HEK293T (cell line): ENCODE results near the gene LRPAP1.

Source experiments
- BHLHE40 ChIP-seq: fragments of 450-650 bp; IDR thresholded peaks from 2 replicates; pipeline ENCODE4 v1.6.1; 2016; ENCODE audit warnings: mild to moderate bottlenecking, moderate library complexity, borderline replicate concordance
- FOXM1 ChIP-seq: fragments of 450-650 bp; IDR thresholded peaks from 2 replicates; pipeline ENCODE4 v1.6.1; 2017; ENCODE audit warnings: mild to moderate bottlenecking, borderline replicate concordance
- L3MBTL2 ChIP-seq: fragments of 450-650 bp; conservative IDR thresholded peaks from 2 replicates; pipeline ENCODE4 v1.6.1; 2016; ENCODE audit warnings: mild to moderate bottlenecking
- ZNF384 ChIP-seq: fragments of 450-650 bp; IDR thresholded peaks from 2 replicates; pipeline ENCODE4 v1.6.1; 2016

DNA sequence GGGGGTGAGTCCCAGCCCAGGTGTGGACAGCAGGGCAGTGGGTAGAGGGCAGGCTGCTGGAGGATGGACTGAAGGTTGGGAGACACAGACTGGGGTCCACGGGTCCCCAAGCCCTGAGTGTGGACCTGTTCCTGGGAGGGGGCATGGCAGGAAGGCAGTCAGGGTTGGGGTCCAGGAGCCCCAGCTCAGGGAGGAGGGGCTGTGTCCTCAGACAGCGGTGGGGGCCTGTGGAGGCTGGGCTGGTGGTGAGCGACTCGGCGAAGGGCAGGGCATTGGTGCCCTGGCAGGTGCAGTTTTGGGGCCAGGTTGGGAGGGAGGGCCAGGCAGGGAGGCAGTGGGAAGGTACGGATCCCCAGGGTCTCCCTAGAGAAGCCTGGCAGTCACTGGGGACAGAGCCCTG lies 35.1 kb downstream of the LRPAP1 start:
- TF ChIP-seq FOXM1 = no peak
- TF ChIP-seq BHLHE40 = no peak
- TF ChIP-seq L3MBTL2 = no peak
- TF ChIP-seq ZNF384 = no peak
